ENCODE results near the gene FBXO9. TPM values are rescaled to one million over a fixed set of nuclear protein-coding genes. Genes with fewer than 3 reads are reported as not detected.

FBXO9 gene
- polyA plus RNA-seq, 1 of the 3 experiments (the other 2 are of a cell fraction) = 61.9 TPM

DNA sequence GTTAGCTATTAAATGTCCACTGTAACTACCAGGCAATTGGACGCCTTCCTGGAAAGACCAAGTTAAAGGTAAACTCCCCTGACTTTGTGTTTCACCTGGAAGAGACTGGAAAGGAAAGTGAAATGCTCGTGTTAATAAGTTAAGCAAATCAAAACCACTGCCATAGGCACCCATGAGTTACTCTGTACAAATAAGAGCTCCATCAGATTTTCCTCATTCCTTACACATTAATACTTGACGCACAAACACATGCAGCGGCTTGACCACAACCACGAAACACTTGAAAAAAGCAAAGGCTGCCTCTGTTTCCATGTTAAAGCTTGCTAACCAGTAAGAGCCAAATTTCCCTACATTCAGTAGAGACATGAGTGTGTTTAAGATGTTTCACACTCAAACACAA, 63.6 kb downstream of the FBXO9 start:
- H3K9ac ChIP-seq = no peak overlapping the region
- H3K79me2 ChIP-seq (ENCODE audit: insufficient read depth) = no peaks in the 10 kb centered on the region
- H3K9me3 ChIP-seq = no peaks in the 10 kb centered on the region
- H3K27ac ChIP-seq (ENCODE audit: low read depth in 2 of 2, low read length in 1 of 2) = no peak overlapping the region
- H2AFZ ChIP-seq (ENCODE audit: low read depth) = no peak overlapping the region
- H3F3A ChIP-seq (replicated peaks; ENCODE audit: insufficient read depth) = no peaks in the 10 kb centered on the region
- no peaks in the 10 kb centered on the region for H3K9me2 ChIP-seq
- TF ChIP-seq, protein P1, sequence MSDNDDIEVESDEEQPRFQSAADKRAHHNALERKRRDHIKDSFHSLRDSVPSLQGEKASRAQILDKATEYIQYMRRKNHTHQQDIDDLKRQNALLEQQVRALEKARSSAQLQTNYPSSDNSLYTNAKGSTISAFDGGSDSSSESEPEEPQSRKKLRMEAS (IDR thresholded peaks at IDR 0.05; ENCODE audit: low read depth) = no peak
- TF ChIP-seq EZH2phosphoT487 (IDR thresholded peaks at IDR 0.05; ENCODE audit: borderline replicate concordance, low read depth) (no peak), RAD21 (IDR thresholded peaks at IDR 0.05; ENCODE audit: low read length) (no peak), FOXM1 (IDR thresholded peaks at IDR 0.05; ENCODE audit: low read depth) (no peak)
- TF ChIP-seq, protein P2, sequence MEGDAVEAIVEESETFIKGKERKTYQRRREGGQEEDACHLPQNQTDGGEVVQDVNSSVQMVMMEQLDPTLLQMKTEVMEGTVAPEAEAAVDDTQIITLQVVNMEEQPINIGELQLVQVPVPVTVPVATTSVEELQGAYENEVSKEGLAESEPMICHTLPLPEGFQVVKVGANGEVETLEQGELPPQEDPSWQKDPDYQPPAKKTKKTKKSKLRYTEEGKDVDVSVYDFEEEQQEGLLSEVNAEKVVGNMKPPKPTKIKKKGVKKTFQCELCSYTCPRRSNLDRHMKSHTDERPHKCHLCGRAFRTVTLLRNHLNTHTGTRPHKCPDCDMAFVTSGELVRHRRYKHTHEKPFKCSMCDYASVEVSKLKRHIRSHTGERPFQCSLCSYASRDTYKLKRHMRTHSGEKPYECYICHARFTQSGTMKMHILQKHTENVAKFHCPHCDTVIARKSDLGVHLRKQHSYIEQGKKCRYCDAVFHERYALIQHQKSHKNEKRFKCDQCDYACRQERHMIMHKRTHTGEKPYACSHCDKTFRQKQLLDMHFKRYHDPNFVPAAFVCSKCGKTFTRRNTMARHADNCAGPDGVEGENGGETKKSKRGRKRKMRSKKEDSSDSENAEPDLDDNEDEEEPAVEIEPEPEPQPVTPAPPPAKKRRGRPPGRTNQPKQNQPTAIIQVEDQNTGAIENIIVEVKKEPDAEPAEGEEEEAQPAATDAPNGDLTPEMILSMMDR (IDR thresholded peaks at IDR 0.05) = no peak
- ChIA-PET POLR2A (no interaction called here), CTCF (no interaction called here)
- H3K27me3 ChIP-seq (ENCODE audit: insufficient read depth) = peaks cover 5% of the 10 kb centered on the region; the same call in 1 of the 2 replicates
- H3K36me3 ChIP-seq (replicated peaks in 1 of 2; ENCODE audit: control insufficient read depth in 1 of 2, insufficient read depth in 2 of 2, low read length in 1 of 2) = no peaks in the 10 kb centered on the region
- no peak for DNase-seq
- 42% methylated on average over 5 of the region's 5 CpGs for WGBS (ENCODE audit: low lambda C conversion rate)
- no peaks in the 10 kb centered on the region for H3K4me1 ChIP-seq (ENCODE audit: control insufficient read depth in 1 of 2, insufficient read depth in 2 of 2, low read depth in 1 of 2, low read length in 1 of 2)
- no peak overlapping the region for H3K4me2 ChIP-seq
- no peak overlapping the region for H3K4me3 ChIP-seq (ENCODE audit: low read depth in 2 of 2, low read length in 1 of 2)
- no peaks in the 10 kb centered on the region for H4K20me1 ChIP-seq (ENCODE audit: insufficient read depth)

DNA sequence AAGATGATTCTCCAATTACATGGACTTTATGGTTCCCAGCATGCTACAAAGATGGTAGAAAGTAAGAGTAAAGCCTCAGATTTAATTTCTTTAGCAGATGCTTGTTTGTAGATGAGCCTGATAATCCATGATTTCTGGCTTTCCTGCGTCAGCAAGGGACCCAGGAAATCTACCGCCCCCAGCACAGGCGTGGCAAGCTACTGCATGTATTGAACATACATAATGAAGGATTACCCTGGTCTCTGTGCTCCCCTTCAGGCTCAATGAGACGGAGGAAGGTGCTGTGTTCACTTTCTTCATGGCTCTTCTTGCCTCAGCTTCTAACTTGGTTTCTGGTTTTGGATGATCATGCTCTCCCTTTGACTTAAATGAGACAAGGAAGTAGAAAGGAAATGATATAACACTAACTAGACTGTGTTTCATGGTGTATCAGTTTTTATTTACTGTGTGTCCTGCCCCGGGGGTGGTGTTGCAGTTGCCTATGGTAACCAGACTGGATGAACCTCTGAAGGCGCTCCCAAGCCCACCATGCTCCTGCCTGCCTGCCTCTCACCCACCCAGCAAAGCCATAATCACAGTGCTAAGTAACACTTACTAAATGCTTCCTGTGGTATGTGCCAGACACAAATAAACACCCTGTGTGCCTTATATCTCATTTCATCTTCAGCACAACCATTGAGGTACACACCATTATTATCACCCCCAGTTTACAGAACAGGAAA, 65.5 kb downstream of the FBXO9 start:
- no peaks in the 10 kb centered on the region for H3K9me2 ChIP-seq
- H3F3A ChIP-seq (replicated peaks; ENCODE audit: insufficient read depth) = no peaks in the 10 kb centered on the region
- no peaks in the 10 kb centered on the region for H3K9me3 ChIP-seq
- H3K9ac ChIP-seq = no peak overlapping the region
- no peaks in the 10 kb centered on the region for H3K4me1 ChIP-seq (ENCODE audit: control insufficient read depth in 1 of 2, insufficient read depth in 2 of 2, low read depth in 1 of 2, low read length in 1 of 2)
- no peak overlapping the region for H3K4me3 ChIP-seq (ENCODE audit: low read depth in 2 of 2, low read length in 1 of 2)
- no peak overlapping the region for H3K27ac ChIP-seq (ENCODE audit: low read depth in 2 of 2, low read length in 1 of 2)
- no peak for DNase-seq
- no peak overlapping the region for H3K4me2 ChIP-seq
- no peaks in the 10 kb centered on the region for H3K36me3 ChIP-seq (replicated peaks in 1 of 2; ENCODE audit: control insufficient read depth in 1 of 2, insufficient read depth in 2 of 2, low read length in 1 of 2)
- H4K20me1 ChIP-seq (ENCODE audit: insufficient read depth) = no peaks in the 10 kb centered on the region
- ChIA-PET CTCF (no interaction called here), POLR2A (no interaction called here)
- peaks cover 5% of the 10 kb centered on the region; the same call in 1 of the 2 replicates for H3K27me3 ChIP-seq (ENCODE audit: insufficient read depth)
- TF ChIP-seq, protein P3, sequence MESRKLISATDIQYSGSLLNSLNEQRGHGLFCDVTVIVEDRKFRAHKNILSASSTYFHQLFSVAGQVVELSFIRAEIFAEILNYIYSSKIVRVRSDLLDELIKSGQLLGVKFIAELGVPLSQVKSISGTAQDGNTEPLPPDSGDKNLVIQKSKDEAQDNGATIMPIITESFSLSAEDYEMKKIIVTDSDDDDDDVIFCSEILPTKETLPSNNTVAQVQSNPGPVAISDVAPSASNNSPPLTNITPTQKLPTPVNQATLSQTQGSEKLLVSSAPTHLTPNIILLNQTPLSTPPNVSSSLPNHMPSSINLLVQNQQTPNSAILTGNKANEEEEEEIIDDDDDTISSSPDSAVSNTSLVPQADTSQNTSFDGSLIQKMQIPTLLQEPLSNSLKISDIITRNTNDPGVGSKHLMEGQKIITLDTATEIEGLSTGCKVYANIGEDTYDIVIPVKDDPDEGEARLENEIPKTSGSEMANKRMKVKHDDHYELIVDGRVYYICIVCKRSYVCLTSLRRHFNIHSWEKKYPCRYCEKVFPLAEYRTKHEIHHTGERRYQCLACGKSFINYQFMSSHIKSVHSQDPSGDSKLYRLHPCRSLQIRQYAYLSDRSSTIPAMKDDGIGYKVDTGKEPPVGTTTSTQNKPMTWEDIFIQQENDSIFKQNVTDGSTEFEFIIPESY (IDR thresholded peaks at IDR 0.05; ENCODE audit: borderline replicate concordance, low read depth) = no peak
- TF ChIP-seq CHD2 (IDR thresholded peaks at IDR 0.05; ENCODE audit: low read length, partially characterized antibody) = no peak
- no peak for TF ChIP-seq GABPA (IDR thresholded peaks at IDR 0.05; ENCODE audit: low read depth)
- TF ChIP-seq JUND (IDR thresholded peaks at IDR 0.05) = no peak
- TF ChIP-seq SMC3 (IDR thresholded peaks at IDR 0.05; ENCODE audit: low read depth, low read length) = no peak
- TF ChIP-seq SIN3A (IDR thresholded peaks at IDR 0.05; ENCODE audit: borderline replicate concordance, low read depth, low read length) = no peak
- TF ChIP-seq, protein P4, sequence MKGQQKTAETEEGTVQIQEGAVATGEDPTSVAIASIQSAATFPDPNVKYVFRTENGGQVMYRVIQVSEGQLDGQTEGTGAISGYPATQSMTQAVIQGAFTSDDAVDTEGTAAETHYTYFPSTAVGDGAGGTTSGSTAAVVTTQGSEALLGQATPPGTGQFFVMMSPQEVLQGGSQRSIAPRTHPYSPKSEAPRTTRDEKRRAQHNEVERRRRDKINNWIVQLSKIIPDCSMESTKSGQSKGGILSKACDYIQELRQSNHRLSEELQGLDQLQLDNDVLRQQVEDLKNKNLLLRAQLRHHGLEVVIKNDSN (IDR thresholded peaks at IDR 0.05; ENCODE audit: borderline replicate concordance, low read depth) = no peak
- TF ChIP-seq, protein P5, sequence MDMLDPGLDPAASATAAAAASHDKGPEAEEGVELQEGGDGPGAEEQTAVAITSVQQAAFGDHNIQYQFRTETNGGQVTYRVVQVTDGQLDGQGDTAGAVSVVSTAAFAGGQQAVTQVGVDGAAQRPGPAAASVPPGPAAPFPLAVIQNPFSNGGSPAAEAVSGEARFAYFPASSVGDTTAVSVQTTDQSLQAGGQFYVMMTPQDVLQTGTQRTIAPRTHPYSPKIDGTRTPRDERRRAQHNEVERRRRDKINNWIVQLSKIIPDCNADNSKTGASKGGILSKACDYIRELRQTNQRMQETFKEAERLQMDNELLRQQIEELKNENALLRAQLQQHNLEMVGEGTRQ (IDR thresholded peaks at IDR 0.05; ENCODE audit: borderline replicate concordance, low read depth, low read length) = no peak
- no peak for TF ChIP-seq RFX5 (IDR thresholded peaks at IDR 0.05; ENCODE audit: low read length)
- TF ChIP-seq, protein P6, sequence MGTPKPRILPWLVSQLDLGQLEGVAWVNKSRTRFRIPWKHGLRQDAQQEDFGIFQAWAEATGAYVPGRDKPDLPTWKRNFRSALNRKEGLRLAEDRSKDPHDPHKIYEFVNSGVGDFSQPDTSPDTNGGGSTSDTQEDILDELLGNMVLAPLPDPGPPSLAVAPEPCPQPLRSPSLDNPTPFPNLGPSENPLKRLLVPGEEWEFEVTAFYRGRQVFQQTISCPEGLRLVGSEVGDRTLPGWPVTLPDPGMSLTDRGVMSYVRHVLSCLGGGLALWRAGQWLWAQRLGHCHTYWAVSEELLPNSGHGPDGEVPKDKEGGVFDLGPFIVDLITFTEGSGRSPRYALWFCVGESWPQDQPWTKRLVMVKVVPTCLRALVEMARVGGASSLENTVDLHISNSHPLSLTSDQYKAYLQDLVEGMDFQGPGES (IDR thresholded peaks at IDR 0.05; ENCODE audit: low read depth, low read length) = no peak
- TF ChIP-seq EZH2phosphoT487 (IDR thresholded peaks at IDR 0.05; ENCODE audit: borderline replicate concordance, low read depth) = no peak
- TF ChIP-seq, protein P1 (IDR thresholded peaks at IDR 0.05; ENCODE audit: low read depth) = no peak
- TF ChIP-seq MEF2A (IDR thresholded peaks at IDR 0.05; ENCODE audit: borderline replicate concordance, low read depth) = no peak
- no peaks in the 10 kb centered on the region for H3K79me2 ChIP-seq (ENCODE audit: insufficient read depth)
- H2AFZ ChIP-seq (ENCODE audit: low read depth) = no peak overlapping the region
- WGBS (ENCODE audit: low lambda C conversion rate) = 34% methylated on average over 6 of the region's 6 CpGs

Measured in SK-N-SH (cell line).